Measurements from ENCODE around the gene PTPMT1. TPM values are rescaled to one million over a fixed set of nuclear protein-coding genes. Genes with fewer than 3 reads are reported as not detected.
A peak's percentile ranks its signal among the peaks of the same experiment; 100 is the strongest.

PTPMT1 gene
- total RNA-seq, 2 donors from 2014 or later: 26.9 to 50.1 TPM

DNA sequence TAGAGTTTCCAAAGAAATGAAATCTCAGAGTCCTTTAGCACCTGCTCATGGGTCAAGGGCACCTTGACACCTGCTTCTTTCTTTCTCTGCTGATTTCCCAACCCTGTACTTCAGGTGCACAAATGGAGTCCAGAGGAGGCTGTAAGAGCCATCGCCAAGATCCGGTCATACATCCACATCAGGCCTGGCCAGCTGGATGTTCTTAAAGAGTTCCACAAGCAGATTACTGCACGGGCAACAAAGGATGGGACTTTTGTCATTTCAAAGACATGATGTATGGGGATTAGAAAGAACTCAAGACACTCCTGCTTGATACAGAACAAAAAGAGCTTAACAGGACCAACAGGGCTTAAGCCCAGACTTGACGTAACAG is 5.9 kb downstream of the PTPMT1 start:
- DNase-seq (ENCODE audit: low spot score): no peak
- Histone ChIP-seq H3K4me1 (peaks cover 0 to 26% of the 10 kb centered on the region in 2 donors), H3K27me3 (no peaks in the 10 kb centered on the region), H3K4me3 (no peak overlapping the region), H3K36me3 (peaks cover 33% of the 10 kb centered on the region), H3K27ac (no peak overlapping the region), H3K9me3 (no peaks in the 10 kb centered on the region)
- TF ChIP-seq CTCF (IDR thresholded peaks at IDR 0.05): no peak

DNA sequence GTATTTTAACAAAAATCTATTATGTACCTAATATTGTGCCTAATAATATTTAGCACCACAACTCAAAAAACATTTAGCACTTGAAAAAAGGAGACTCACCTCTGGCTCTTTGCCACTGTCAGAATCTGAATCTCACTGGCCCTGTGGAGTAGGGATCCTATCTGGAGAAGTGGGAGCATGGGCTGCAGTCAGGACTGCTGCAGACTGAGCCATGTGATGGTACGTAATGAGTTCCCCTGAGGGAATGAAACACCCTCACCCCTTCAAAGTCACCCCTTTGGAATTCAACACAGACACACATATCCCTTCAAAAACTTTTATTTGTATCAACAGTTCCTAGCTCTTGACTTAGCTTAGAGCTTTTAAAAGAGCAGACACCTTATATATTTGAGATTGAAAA is 6.5 kb downstream of the PTPMT1 start:
- peaks cover 0 to 25% of the 10 kb centered on the region in 2 donors for H3K4me1 ChIP-seq
- DNase-seq (ENCODE audit: low spot score): no peak
- TF ChIP-seq CTCF (IDR thresholded peaks at IDR 0.05): no peak
- H3K27ac ChIP-seq: no peak overlapping the region
- H3K27me3 ChIP-seq: no peaks in the 10 kb centered on the region
- H3K9me3 ChIP-seq: no peaks in the 10 kb centered on the region
- no peak overlapping the region for H3K4me3 ChIP-seq
- peaks cover 33% of the 10 kb centered on the region for H3K36me3 ChIP-seq

- Histone ChIP-seq H3K4me1 (peaks cover 0 to 32% of the 10 kb centered on the region in 2 donors), H3K9me3 (no peaks in the 10 kb centered on the region), H3K36me3 (peaks cover 33% of the 10 kb centered on the region), H3K27ac (peak overlapping the region; percentile 17 to 37), H3K27me3 (no peaks in the 10 kb centered on the region), H3K4me3 (no peak overlapping the region)
- DNase-seq (ENCODE audit: low spot score): no peak
- TF ChIP-seq CTCF (IDR thresholded peaks at IDR 0.05): no peak
These were observed 7.4 kb downstream of the PTPMT1 start for GRCh38 chr11:47572715-47573255.

DNA sequence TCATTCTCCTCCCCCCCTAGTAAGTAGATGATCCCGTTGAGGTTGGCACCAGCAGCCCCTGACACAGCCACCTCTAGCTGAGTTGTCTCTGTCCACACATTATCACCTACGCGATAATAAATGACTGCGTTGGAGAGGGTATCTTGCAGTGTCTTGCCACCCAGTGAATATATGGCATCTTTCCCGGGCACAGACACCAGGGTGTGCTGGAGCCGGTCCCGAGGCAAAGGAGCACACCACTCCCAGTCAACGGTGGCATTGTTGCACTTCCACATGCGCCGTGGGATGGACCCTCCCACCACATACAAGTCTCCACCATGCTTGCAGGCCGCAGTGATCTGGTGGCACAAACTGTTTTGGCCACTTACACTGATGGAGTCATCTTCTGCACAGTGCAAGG is 7.9 kb downstream of the PTPMT1 start:
- H3K4me3 ChIP-seq: no peak overlapping the region
- H3K36me3 ChIP-seq: peaks cover 33% of the 10 kb centered on the region
- H3K4me1 ChIP-seq: peaks cover 0 to 37% of the 10 kb centered on the region in 2 donors
- no peak for TF ChIP-seq CTCF (IDR thresholded peaks at IDR 0.05)
- no peaks in the 10 kb centered on the region for H3K27me3 ChIP-seq
- DNase-seq (ENCODE audit: low spot score): no peak
- no peak overlapping the region for H3K27ac ChIP-seq
- no peaks in the 10 kb centered on the region for H3K9me3 ChIP-seq

DNA sequence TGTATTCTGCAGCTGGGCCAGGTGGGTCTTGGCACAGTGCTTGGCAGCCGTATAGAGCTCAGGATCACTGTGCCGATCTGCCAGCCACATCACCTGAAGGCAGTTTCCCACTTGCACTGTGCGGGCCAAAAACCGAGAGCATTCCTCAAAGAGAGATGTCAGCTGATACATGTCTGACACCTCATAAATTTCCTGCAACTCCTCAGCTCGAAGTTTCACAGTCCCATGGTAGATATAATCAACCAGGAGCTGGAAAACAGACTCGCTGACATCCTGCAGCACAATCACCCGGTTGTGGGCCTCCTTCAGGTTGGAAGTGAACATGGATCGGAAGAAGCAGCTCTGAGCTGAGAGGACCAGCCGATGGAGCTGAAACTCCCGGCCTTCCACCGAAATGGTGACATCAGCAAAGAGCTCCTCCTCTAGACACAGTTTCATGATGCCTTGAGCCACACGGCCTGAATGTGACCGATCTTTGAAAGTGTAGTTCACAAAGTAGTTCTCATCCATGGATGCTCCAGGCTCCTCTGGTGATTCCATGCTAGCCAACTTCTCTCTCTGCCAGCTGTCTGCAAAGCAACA is 12.2 kb downstream of the PTPMT1 start:
- Histone ChIP-seq H3K27ac (no peak overlapping the region), H3K4me1 (peaks cover 0 to 42% of the 10 kb centered on the region in 2 donors), H3K27me3 (no peaks in the 10 kb centered on the region), H3K36me3 (peaks cover 55% of the 10 kb centered on the region), H3K4me3 (peak overlapping the region in 1 of 2 donors; percentile 99), H3K9me3 (no peaks in the 10 kb centered on the region)
- TF ChIP-seq CTCF (IDR thresholded peaks at IDR 0.05): no peak
- DNase-seq (ENCODE audit: low spot score): no peak
